Measurements from ENCODE around the gene CERK. TPM values are rescaled to one million over a fixed set of nuclear protein-coding genes. Genes with fewer than 3 reads are reported as not detected.

CERK gene
- total and polyA plus RNA-seq, 2 of the 8 experiments (the other 6 are each of a cell fraction or from before 2014, with no cell fraction given): 26.6 to 59.0 TPM

DNA sequence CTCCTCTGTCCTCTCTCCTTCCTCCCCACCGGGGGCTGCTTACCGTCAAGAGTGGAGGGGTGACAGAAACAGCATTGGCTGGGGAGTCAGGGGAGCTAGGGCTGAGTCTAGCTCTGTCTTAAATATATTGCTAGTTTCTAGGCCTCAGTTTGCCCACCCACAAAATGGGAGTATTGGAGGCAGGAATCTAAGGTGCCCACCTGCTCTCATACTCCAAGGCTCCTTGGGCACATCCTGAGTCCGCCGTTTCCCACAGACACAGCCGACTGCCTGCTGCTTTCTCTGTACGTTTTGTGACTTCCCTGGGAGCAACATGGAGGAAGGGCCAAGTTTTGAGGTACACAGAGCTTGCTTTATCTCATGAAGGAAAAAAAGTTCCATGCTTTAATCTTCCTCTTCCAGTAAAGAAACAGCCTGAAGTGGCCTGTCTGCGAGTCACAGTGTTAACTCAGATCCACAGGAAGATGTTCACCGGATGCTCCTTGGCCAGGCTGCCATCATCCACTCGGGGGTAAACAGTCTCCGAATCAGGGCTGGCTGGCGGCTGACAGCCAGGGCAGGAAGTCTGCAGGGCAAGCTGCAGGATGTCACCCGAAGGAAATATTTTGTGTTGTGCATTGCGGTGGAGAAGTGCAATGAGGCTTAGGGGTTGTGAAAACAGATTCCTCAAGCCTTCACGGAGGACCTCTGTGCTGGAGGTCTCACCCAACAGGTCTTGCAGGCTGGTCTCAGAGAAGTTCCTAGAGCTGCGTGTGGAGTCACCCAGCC, 11.0 kb upstream of the CERK start:
- Histone ChIP-seq H2AFZ (ENCODE audit: low read length) (no peak overlapping the region; the same call in 1 of the 2 replicates), H3K56ac (replicated peaks; ENCODE audit: insufficient read length, low read depth, low read length) (no peak overlapping the region), H3K14ac (ENCODE audit: insufficient read length) (no peak overlapping the region), H3K4me3 (ENCODE audit: extremely low read depth in 1 of 4, insufficient read depth in 2 of 4, low read depth in 3 of 4, low read length in 4 of 4) (no peak overlapping the region), H4K91ac (replicated peaks; ENCODE audit: insufficient read length, low read length) (no peak overlapping the region), H3K36me3 (ENCODE audit: control insufficient read depth in 2 of 4, insufficient read depth in 4 of 4, low read length in 3 of 4) (no peaks in the 10 kb centered on the region), H3K23ac (ENCODE audit: insufficient read length) (no peak overlapping the region), H2BK120ac (replicated peaks; ENCODE audit: low read depth, low read length) (no peak overlapping the region), H3K27me3 (replicated peaks in 1 of 4; ENCODE audit: control insufficient read depth in 3 of 4, extremely low read depth in 1 of 4, insufficient read depth in 3 of 4, low read length in 3 of 4) (peaks cover 0 to 4% (median 2%) of the 10 kb centered on the region in 4 experiments; a peak in 5 of 7 replicates), H3K4me2 (ENCODE audit: insufficient read depth in 1 of 2, low read depth in 2 of 2, low read length in 2 of 2) (no peak overlapping the region), H3K27ac (ENCODE audit: low read depth, low read length) (no peak overlapping the region), H3K4me1 (replicated peaks in 1 of 4; ENCODE audit: control insufficient read depth in 3 of 4, insufficient read depth in 4 of 4, low read length in 3 of 4) (no peaks in the 10 kb centered on the region), H4K5ac (ENCODE audit: insufficient read length, low read depth, low read length) (no peak overlapping the region), H3K4ac (replicated peaks; ENCODE audit: insufficient read length, low read depth, low read length) (no peak overlapping the region), H3K79me2 (ENCODE audit: control insufficient read depth in 1 of 2, insufficient read depth in 2 of 2, low read length in 2 of 2) (no peaks in the 10 kb centered on the region), H3K18ac (ENCODE audit: extremely low read depth, low read length) (no peak overlapping the region), H3K23me2 (ENCODE audit: low read depth, low read length) (no peaks in the 10 kb centered on the region), H2BK15ac (ENCODE audit: low read length) (no peak overlapping the region; the same call in 1 of the 2 replicates), H2BK20ac (ENCODE audit: low read length) (no peak overlapping the region), H3K9ac (replicated peaks in 1 of 4; ENCODE audit: extremely low read depth in 1 of 4, low read depth in 3 of 4, low read length in 3 of 4) (no peak overlapping the region), H2BK12ac (ENCODE audit: low read depth, low read length) (no peak overlapping the region), H2BK5ac (ENCODE audit: low read depth, low read length) (no peak overlapping the region), H2AK5ac (ENCODE audit: low read depth, low read length) (no peak overlapping the region), H4K20me1 (replicated peaks in 1 of 2; ENCODE audit: control insufficient read depth in 1 of 2, insufficient read depth in 2 of 2, low read length in 2 of 2) (no peaks in the 10 kb centered on the region), H3K9me3 (ENCODE audit: insufficient read depth in 2 of 2, low read depth in 1 of 2, low read length in 1 of 2) (0 out of 4 replicates have a peak, but pooled peaks cover 0 to 2% of the 10 kb centered on the region in 2 experiments), H3K79me1 (ENCODE audit: low read depth, low read length) (no peaks in the 10 kb centered on the region), H4K8ac (ENCODE audit: extremely low read depth, insufficient read depth, low read length) (no peak overlapping the region; the same call in 1 of the 2 replicates)
- FAIRE-seq (no peak), DNase-seq (ENCODE audit: low read depth in 1 of 2, low spot score in 2 of 2) (no peak)
- ChIA-PET CTCF (ENCODE audit: partially characterized antibody) (interaction anchor here (0.7 to 2.9 kb wide), 7 partner anchors 8 to 112 kb away, joined by 3 to 15 read pairs (median 3); no protein-coding TSS in a partner anchor), POLR2A (ENCODE audit: partially characterized antibody) (interaction anchor here (1.2 to 4.4 kb wide), 3 partner anchors 7 to 13 kb away, joined by 3 to 25 read pairs (median 4); partner anchors contain the start of gene TBC1D22A)
- WGBS, 2 experiments (ENCODE audit: extremely low coverage in 1 of 2, insufficient coverage in 1 of 2, insufficient read length in 1 of 2, insufficient replicate concordance in 2 of 2, low coverage in 1 of 2, low lambda C conversion rate in 2 of 2, missing lambda C conversion rate in 1 of 2): 84% methylated on average over 15 of the region's 15 CpGs; no CpG with 5 or more reads in 1 of the 2 experiments
- TF ChIP-seq CHD2 (IDR thresholded peaks at IDR 0.05; ENCODE audit: low read length) (no peak), KDM1A (IDR thresholded peaks at IDR 0.05; ENCODE audit: borderline replicate concordance, low read length) (0 out of 2 replicates have a peak, but pooled peaks have one; percentile 37)

Measured in H1 (cell line).